ENCODE measurements around the gene TADA1.

GRCh38 chr1:166852918-166853317 lies 23.1 kb downstream of the TADA1 start:
- TF ChIP-seq, protein P1, sequence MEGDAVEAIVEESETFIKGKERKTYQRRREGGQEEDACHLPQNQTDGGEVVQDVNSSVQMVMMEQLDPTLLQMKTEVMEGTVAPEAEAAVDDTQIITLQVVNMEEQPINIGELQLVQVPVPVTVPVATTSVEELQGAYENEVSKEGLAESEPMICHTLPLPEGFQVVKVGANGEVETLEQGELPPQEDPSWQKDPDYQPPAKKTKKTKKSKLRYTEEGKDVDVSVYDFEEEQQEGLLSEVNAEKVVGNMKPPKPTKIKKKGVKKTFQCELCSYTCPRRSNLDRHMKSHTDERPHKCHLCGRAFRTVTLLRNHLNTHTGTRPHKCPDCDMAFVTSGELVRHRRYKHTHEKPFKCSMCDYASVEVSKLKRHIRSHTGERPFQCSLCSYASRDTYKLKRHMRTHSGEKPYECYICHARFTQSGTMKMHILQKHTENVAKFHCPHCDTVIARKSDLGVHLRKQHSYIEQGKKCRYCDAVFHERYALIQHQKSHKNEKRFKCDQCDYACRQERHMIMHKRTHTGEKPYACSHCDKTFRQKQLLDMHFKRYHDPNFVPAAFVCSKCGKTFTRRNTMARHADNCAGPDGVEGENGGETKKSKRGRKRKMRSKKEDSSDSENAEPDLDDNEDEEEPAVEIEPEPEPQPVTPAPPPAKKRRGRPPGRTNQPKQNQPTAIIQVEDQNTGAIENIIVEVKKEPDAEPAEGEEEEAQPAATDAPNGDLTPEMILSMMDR (IDR thresholded peaks at IDR 0.05): no peak
- no peak for TF ChIP-seq ZFX (IDR thresholded peaks at IDR 0.05; ENCODE audit: borderline replicate concordance)

Measured in 22Rv1 (cell line).